Prostate gland (tissue), 1 donor: ENCODE measurements around the gene TPO.

ENCODE experiments used
- POLR2A ChIP-seq: fragments of 450-650 bp; IDR thresholded peaks from one replicate; pipeline ENCODE4 v1.6.1; 2016; ENCODE audit warnings: antibody characterized with exemption, mild to moderate bottlenecking
- POLR2AphosphoS5 ChIP-seq: sonication (generic); formaldehyde crosslinking; IDR thresholded peaks from one replicate; pipeline ENCODE4 v1.6.1; 2017; ENCODE audit warnings: antibody characterized with exemption

DNA sequence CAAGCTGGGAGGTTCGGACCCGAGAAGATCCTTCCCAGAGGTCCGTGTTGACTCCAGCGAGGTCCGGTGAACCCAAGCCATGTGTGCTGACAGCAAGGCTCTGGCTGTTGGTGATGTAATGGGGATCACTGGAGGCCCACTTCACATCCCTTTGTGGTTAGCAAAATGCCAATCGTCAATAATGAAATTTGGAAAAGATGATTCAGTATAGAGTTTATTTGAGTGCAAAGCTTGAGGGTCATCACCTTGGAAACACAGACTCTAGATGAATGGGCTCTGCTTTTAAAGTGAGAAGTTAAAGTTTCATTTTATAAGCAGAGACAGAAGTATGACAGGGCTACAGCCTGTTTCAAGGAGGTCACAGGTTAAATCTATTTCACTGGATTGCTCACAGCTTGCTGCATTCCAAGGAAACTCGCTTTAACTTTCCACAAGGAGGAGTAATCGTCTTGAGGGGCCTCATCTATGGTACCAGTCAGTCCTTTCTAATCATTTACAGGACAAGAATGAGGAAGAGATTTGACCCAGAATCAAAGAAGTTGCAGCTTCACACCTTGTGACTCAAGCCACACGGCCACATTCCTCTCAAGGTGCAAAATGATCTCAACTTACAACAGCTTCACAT, 140.5 kb downstream of the TPO start:
- TF ChIP-seq POLR2AphosphoS5 (no peak), POLR2A (no peak)
